Endothelial cell of hepatic sinusoid (primary cell): ENCODE measurements around the gene ITGB2.

Experiments
- in situ Hi-C: cut with HindIII; loops from 2 replicates; pipeline ENCODE4 v1.10.0; 2017; ENCODE audit warnings: low sequenced_read_pairs

The ITGB2 gene

GRCh38 chr21:44955798-44956175, 35.1 kb upstream of the ITGB2 start:
- in situ Hi-C loops = no loop called here

GRCh38 chr21:44955141-44955797, 34.6 kb upstream of the ITGB2 start:
- in situ Hi-C loops = no loop called here

- in situ Hi-C loops = no loop called here
Observed at GRCh38 chr21:44954281-44954771, 33.6 kb upstream of the ITGB2 start.

GRCh38 chr21:44953628-44954021, 32.9 kb upstream of the ITGB2 start:
- in situ Hi-C loops = no loop called here

- in situ Hi-C loops = no loop called here
Observed at GRCh38 chr21:44952929-44953627, 32.4 kb upstream of the ITGB2 start.

- in situ Hi-C loops = no loop called here
Observed at GRCh38 chr21:44952116-44952928, 31.6 kb upstream of the ITGB2 start.

GRCh38 chr21:44951186-44951915, 30.7 kb upstream of the ITGB2 start:
- in situ Hi-C loops = no loop called here

GRCh38 chr21:44950351-44950750, 29.7 kb upstream of the ITGB2 start:
- in situ Hi-C loops = no loop called here

- in situ Hi-C loops = loop anchor here (5.0 to 10.0 kb wide), 2 partner anchors 145 to 178 kb away; partner anchors contain the start of gene UBE2G2
Observed at GRCh38 chr21:44949779-44950198, 29.1 kb upstream of the ITGB2 start.

- in situ Hi-C loops = loop anchor here (5.0 to 10.0 kb wide), 2 partner anchors 144 to 178 kb away; partner anchors contain the start of gene UBE2G2
Observed at GRCh38 chr21:44949161-44949778, 28.6 kb upstream of the ITGB2 start.

- in situ Hi-C loops = loop anchor here (5.0 to 10.0 kb wide), 2 partner anchors 144 to 179 kb away; partner anchors contain the start of gene UBE2G2
Observed at GRCh38 chr21:44948426-44949120, 27.9 kb upstream of the ITGB2 start.

- in situ Hi-C loops = loop anchor here (5.0 to 10.0 kb wide), 2 partner anchors 143 to 179 kb away; partner anchors contain the start of gene UBE2G2
Observed at GRCh38 chr21:44947930-44948331, 27.2 kb upstream of the ITGB2 start.

GRCh38 chr21:44947111-44947929, 26.6 kb upstream of the ITGB2 start:
- in situ Hi-C loops = loop anchor here (5.0 to 10.0 kb wide), 2 partner anchors 143 to 180 kb away; partner anchors contain the start of gene UBE2G2

- in situ Hi-C loops = loop anchor here (5.0 to 10.0 kb wide), 2 partner anchors 142 to 181 kb away; partner anchors contain the start of gene UBE2G2
Observed at GRCh38 chr21:44946254-44947041, 25.7 kb upstream of the ITGB2 start.

- in situ Hi-C loops = loop anchor here (10.0 kb wide), 1 partner anchor 140 kb away; the partner anchor contains the start of gene UBE2G2
Observed at GRCh38 chr21:44944596-44944995, 23.9 kb upstream of the ITGB2 start.

GRCh38 chr21:44943686-44944550, 23.2 kb upstream of the ITGB2 start:
- in situ Hi-C loops = loop anchor here (10.0 kb wide), 1 partner anchor 139 kb away; the partner anchor contains the start of gene UBE2G2
